Activated naive CD8-positive, alpha-beta T cell treated with anti-CD3 and anti-CD28 coated beads, Interleukin-2, amount 50 U/mL, for 16 hours (primary cell): Measurements from ENCODE around the gene ZNF423.

Experiments used
- DNase-seq: peaks from one replicate; pipeline ENCODE4 v3.0.0-alpha.2; 2020; ENCODE audit warnings: low read depth, low spot score

The ZNF423 gene

GRCh38 chr16:49664221-49665215 is 191.4 kb downstream of the ZNF423 start:
- no peak for DNase-seq

- no peak for DNase-seq
Measured at GRCh38 chr16:49663081-49664065, 192.5 kb downstream of the ZNF423 start.

DNA sequence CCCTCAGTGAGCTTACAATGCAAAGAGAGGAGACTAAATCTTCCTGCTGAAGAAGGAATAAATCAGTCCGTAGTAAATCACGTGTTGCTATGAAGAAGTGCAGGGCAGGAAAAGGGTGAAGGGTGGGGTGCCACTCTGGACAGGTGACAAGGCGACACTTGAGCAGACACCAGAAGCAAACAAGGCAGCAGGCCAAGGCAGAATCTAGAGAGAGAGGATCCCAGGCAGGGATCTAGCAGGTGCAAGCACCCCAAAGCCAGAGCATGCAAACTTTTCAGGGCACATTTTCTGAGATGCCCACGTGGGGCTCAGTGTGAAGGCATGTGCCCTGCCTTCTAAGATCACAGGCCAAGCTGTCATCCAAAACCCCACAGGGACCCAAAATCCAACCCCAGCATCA is 193.3 kb downstream of the ZNF423 start:
- no peak for DNase-seq

- no peak for DNase-seq
Measured at GRCh38 chr16:49661465-49662187, 194.3 kb downstream of the ZNF423 start.

GRCh38 chr16:49660626-49661025 is 195.3 kb downstream of the ZNF423 start:
- DNase-seq = no peak

GRCh38 chr16:49659356-49659755 is 196.6 kb downstream of the ZNF423 start:
- DNase-seq = no peak

DNA sequence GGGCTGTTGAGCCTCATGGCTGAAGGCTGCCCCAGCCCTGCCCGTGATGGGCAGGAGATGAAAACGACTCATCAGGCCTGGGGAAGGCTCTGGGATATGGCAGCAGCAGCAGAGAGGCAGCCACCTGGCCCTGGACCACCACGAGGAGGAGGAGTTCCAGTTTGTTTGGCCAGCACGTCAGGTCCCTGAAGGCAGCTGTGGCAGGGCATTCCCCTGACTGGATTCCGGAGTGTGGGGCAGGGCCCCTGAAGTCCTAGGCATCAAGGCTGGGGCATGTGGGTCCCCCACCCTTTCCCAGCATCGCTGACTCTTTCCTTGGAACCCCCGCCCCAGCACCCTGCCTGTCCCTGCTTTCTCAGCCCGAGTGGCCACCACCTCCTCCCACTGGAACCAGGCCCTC is 197.4 kb downstream of the ZNF423 start:
- DNase-seq = no peak

GRCh38 chr16:49657736-49658465 is 198.0 kb downstream of the ZNF423 start:
- DNase-seq = no peak

DNA sequence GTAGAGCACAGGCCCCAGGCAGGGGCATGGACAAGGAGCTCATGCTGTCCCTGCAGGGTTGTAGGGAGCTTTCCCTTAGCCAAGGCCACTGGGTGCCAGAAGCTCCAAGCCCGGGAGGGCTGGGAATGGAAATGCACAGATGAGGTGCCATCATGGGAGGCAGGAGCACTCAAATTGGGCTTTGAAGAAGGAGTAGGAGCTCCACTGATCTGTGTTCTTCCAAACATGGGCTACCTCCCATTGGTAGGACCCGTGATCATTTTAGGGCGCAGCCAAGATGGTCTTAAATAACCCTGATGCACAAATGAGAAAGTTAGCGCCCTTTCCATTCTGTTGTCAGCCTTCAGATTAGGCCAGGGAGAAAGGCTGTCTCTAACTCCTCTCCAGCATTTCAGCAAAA is 201.5 kb downstream of the ZNF423 start:
- no peak for DNase-seq

- no peak for DNase-seq
Measured at GRCh38 chr16:49653577-49653976, 202.3 kb downstream of the ZNF423 start.

DNA sequence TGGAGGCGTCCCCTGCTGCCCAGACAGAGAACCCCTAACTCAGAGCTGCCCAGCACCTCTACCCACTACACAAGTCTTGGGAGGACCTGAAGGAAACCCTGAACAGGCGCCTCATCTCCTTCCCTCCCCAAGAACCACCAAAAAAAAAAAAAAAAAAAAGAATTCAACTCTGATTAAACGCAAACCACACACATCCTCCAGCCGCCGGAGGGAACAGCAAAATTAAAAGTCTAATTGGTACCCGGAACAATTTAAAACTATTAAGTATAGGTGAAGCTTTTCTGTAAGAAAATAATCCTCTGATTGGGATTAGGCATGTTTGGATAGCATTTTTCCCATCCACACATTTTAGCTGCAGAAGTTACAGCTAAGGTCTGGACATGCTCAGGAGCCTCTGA is 202.7 kb downstream of the ZNF423 start:
- DNase-seq = no peak

- DNase-seq = no peak
Measured at GRCh38 chr16:49652456-49653172, 203.3 kb downstream of the ZNF423 start.

DNA sequence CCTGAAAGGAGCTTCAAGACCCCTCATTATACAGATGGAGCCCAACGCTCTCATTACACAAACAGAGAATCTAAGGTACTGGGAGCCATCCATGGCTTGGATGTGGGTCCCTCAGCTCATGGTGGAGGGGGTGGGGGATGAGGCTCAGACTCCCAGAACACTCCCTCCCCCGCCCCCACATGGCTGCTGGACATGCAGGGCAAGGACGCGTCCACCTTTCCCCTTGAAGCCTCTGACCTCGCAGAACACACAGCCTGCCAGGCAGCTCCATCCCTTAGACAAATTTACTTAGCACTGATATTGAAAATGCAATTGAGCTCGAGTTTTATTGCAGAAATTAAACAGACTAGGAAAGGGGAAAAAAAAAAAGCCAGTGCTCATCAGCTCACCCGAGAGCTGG is 203.9 kb downstream of the ZNF423 start:
- DNase-seq = no peak

- DNase-seq = no peak
Measured at GRCh38 chr16:49651226-49651625, 204.7 kb downstream of the ZNF423 start.

GRCh38 chr16:49650603-49651002 is 205.3 kb downstream of the ZNF423 start:
- no peak for DNase-seq

GRCh38 chr16:49649013-49649765 is 206.7 kb downstream of the ZNF423 start:
- DNase-seq = no peak

DNA sequence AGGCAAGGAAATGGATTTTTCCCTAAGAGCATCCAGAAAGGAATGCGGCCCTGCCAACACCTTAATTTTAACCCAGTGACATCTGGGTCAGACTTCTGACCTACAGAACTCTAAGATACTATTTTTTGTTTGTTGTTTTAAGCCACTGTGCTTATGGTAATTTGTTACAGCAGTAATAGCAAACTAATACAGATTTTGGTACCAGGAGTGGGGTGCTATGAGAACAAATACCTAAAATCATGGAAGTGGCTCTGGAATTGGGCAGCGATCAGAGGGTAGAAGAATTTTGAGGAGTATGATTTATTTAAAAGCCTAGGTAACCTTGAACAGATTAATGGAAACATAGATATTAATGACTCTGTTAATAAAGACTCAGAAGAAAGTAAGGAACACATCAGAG is 208.2 kb downstream of the ZNF423 start:
- no peak for DNase-seq

DNA sequence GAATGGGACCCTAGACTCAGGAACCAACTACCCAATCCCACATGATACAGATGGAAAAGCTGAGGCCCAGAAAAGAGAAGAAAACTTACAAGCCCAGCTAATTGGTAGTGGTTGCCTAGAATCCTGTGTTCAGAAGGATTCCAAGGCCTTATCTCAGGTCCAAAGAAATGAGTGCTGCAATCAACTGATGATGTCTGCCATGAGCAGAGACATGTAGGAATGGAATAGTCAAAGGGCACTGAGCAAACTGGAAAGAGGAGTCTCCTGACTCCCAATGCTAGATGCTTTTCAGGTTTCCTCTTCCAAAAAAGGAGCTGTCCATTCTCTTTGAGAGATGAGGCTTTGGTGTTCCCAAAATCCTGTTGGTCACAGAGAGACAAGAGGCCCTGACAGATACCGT is 210.6 kb downstream of the ZNF423 start:
- no peak for DNase-seq

DNA sequence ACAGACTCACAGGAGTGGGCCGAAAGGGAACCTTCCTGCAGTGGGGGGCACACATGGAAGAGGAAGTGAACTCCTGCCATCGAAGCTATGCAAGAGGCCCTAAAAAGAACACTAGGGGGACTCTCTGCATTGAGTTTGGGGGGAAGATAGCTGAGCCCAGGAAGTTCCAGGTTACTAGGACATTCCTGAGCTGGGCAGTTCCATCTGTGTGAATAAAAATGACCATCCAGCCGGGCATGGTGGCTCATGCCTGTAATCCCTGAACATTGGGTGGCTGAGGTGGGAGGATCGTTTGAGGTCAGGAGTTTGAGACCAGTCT is 211.8 kb downstream of the ZNF423 start:
- no peak for DNase-seq
